Activated CD4-positive, alpha-beta memory T cell treated with anti-CD3 and anti-CD28 coated beads for 36 hours (primary cell): Measurements from ENCODE around the gene OXCT2. TPM values are rescaled to one million over a fixed set of nuclear protein-coding genes. Genes with fewer than 3 reads are reported as not detected.

ENCODE experiments used
- CTCF ChIA-PET: fragments of 350-600 bp; sonication (Branson Sonifier 250); formaldehyde crosslinking; loops from one replicate; lab custom pipeline; 2021; ENCODE audit warnings: antibody characterized with exemption, inconsistent platforms; lab: Charles Lee
- POLR2A ChIA-PET: fragments of 350-600 bp; sonication (Branson Sonifier 250); formaldehyde crosslinking; loops from one replicate; lab custom pipeline; 2021; ENCODE audit warnings: antibody characterized with exemption; lab: Charles Lee
- DNase-seq: peaks from one replicate; pipeline ENCODE4 v3.0.0-alpha.2; 2020
- H3K27ac Mint-ChIP-seq: one replicate; pipeline ENCODE4 v1.8.0; 2021; ENCODE audit warnings: mixed read lengths
- H3K27me3 Mint-ChIP-seq: one replicate; pipeline ENCODE4 v1.8.0; 2021; ENCODE audit warnings: mixed read lengths
- H3K36me3 Mint-ChIP-seq: one replicate; pipeline ENCODE4 v1.8.0; 2021; ENCODE audit warnings: mixed read lengths
- H3K4me1 Mint-ChIP-seq: one replicate; pipeline ENCODE4 v1.8.0; 2021; ENCODE audit warnings: low read depth, mixed read lengths
- H3K4me3 Mint-ChIP-seq: one replicate; pipeline ENCODE4 v1.8.0; 2021; ENCODE audit warnings: mild to moderate bottlenecking, mixed read lengths
- H3K9me3 Mint-ChIP-seq: one replicate; pipeline ENCODE4 v1.8.0; 2021; ENCODE audit warnings: mixed read lengths
- intact Hi-C: fragments of 100-400 bp; cut with micrococcal nuclease; formaldehyde crosslinking; loops from one replicate; pipeline ENCODE4 v1.15.1; 2023
- total RNA-seq, 2 experiments: library from RNA; stranded (reverse); gene quantifications; one replicate each; pipeline ENCODE4 v1.2.3, GENCODE V29; 2021

The OXCT2 gene
- total RNA-seq, 2 experiments from 2014 or later: 1.2 to 1.9 TPM

DNA sequence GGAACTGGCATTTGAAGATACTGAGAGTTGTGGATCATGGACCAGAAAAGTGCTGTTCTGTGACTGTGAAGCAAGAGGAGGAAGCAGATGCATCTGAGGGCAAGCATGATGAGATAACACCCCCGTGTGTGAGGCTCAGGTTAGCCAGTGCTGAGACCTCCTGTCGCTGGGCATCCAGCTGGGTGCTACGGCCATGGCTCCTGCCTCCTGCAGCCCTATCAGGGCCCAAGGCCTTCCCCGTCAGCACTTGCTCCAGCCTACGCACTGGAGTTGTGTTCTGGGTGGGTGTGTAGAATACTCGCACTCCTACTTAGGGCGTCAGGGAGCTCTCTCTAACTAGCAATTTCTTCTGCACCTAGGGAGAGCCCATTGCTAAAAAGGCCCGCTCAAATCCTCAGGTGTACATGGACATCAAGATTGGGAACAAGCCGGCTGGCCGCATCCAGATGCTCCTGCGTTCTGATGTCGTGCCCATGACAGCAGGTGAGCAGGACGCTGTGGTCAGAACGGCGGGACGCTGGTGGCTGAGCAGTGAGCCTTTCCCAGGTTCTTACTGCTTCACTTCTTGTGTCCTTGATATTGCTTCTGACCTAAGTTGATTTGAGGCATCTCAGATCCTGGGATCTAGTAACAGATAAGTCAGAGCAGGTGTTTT lies 26.0 kb downstream of the OXCT2 start:
- Mint-ChIP-seq H3K36me3 (peaks cover 62% of the 10 kb centered on the region), H3K9me3 (no peaks in the 10 kb centered on the region), H3K4me3 (no peak overlapping the region), H3K27ac (no peak overlapping the region), H3K27me3 (no peaks in the 10 kb centered on the region), H3K4me1 (peaks cover 12% of the 10 kb centered on the region)
- intact Hi-C loops: no loop called here
- CTCF ChIA-PET: interaction anchor here (1.6 kb wide), 1 partner anchor 646 kb away, joined by 4 read pairs; no protein-coding TSS in a partner anchor
- POLR2A ChIA-PET: no interaction called here
- no peak for DNase-seq

DNA sequence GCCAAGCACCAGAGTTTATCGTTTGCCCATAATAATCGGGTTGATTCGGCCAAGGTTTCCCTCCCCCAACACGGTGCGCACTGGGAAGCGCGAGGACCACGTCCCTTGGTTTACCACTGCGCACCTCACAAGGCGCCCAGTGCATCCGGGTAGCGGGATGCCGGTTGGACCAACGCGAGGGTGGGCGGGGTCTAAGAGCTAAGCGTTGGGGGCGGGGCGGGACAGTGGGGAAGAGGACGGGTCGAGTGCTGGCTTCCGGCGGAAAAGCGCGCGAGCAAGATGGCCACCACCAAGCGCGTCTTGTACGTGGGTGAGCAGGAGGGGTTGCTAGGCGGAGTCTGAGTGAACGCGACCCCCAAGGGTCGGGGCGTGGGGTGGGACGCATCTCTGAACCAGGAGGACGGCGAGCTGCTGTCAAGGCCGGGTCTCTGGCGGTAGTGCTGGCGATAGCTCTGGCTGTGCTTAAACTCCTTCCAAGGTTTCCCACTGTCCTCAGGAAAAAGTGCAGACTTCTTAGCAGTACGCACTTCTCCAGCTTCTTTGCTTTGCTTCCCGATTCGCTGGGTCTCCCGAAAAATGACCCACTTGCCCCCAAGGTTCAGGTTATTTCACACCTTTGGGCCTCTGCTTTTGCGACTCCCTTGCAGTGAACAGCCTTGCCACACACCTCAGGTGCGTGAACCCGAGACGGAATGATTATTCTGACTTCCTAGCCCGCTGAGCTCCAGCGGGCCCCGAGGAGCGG lies 32.4 kb downstream of the OXCT2 start, which contains the start of gene PPIE:
Gene PPIE, plus strand, starts transcription at position 261 of the 745 bp plus-strand sequence. Its CDS starts 19 bp downstream, at position 280.
- DNase-seq: peak; percentile 98
- Mint-ChIP-seq H3K27ac (peak within 1 kb of the TSS; percentile 88), H3K36me3 (peaks cover 28% of the 10 kb centered on the region), H3K9me3 (no peaks in the 10 kb centered on the region), H3K4me3 (peak within 1 kb of the TSS; percentile 97), H3K4me1 (peaks cover 34% of the 10 kb centered on the region), H3K27me3 (peaks cover 10% of the 10 kb centered on the region)
- intact Hi-C loops: loop anchor here (2.0 kb wide), 2 partner anchors 48 to 60 kb away; partner anchors contain the start of gene HPCAL4
- ChIA-PET POLR2A (interaction anchor here (1.0 to 1.1 kb wide), 2 partner anchors 61 to 166 kb away, joined by 3 to 4 read pairs; no protein-coding TSS in a partner anchor), CTCF (interaction anchor here (1.0 to 2.2 kb wide), 4 partner anchors 61 to 133 kb away, joined by 5 to 21 read pairs (median 6); no protein-coding TSS in a partner anchor)

DNA sequence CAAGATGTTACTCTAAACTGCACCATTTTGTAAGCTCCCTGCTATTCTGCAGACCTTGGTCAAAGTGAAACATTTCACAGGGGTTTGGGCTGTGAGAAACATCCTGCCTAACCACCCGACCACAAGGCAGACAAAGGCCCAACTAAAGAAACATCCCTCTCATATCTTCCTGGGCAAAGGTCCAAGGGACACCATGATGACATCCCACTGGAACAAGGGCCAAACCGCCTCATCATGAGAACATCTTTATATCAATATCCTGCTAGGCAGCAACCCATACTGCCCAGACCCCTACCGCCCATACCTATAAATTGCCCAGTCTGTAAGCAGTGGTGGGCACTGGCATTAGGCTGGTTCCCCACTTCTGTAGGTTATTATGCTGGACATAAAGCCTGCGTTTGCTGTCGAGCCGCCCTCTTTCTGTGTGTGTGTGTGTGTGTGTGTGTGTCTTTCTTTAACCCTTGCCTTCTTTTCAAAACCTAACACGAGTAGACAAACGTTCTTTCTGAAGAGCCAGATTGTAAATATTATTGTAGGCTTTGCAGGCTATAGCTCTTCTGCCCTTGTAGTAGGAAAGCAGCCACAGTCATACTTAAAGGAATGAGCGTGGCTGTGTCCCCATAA lies 33.5 kb downstream of the OXCT2 start:
- H3K27me3 Mint-ChIP-seq: peaks cover 17% of the 10 kb centered on the region
- H3K36me3 Mint-ChIP-seq: peaks cover 23% of the 10 kb centered on the region
- no peak for DNase-seq
- no peak overlapping the region for H3K27ac Mint-ChIP-seq
- peaks cover 34% of the 10 kb centered on the region for H3K4me1 Mint-ChIP-seq
- intact Hi-C loops: loop anchor here (2.0 kb wide), 2 partner anchors 47 to 61 kb away; partner anchors contain the start of gene HPCAL4
- ChIA-PET CTCF (interaction anchor here (2.1 to 2.3 kb wide), 3 partner anchors 62 to 131 kb away, joined by 6 to 21 read pairs (median 7); no protein-coding TSS in a partner anchor), POLR2A (no interaction called here)
- H3K9me3 Mint-ChIP-seq: no peaks in the 10 kb centered on the region
- H3K4me3 Mint-ChIP-seq: no peak overlapping the region

DNA sequence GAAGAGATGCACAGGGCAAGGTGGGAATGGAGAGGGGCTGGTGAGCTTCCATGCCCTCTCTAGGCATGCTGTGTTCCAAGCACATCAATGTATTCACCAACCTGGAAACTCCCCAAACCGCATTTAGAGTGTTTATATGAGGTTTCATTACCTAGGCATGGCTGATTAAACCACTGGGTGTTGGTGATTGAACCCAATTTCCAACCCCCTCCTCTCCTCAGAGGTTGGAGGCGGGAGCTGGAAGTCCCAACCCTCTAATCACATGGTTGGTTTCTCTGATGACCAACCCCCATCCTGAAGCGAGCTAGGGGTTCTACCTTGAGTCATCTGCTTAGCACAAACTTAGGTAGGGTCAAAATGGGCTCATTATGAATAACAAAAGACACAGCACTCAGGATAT lies 35.4 kb downstream of the OXCT2 start:
- ChIA-PET CTCF (interaction anchor here (1.1 to 2.3 kb wide), 4 partner anchors 16 to 129 kb away, joined by 3 to 7 read pairs (median 4); partner anchors contain the start of gene NT5C1A), POLR2A (interaction anchor here (1.3 kb wide), 1 partner anchor 9 kb away, joined by 4 read pairs; no protein-coding TSS in a partner anchor)
- DNase-seq: peak; percentile 27
- Mint-ChIP-seq H3K27me3 (peaks cover 19% of the 10 kb centered on the region), H3K4me1 (peaks cover 25% of the 10 kb centered on the region), H3K36me3 (peaks cover 8% of the 10 kb centered on the region), H3K9me3 (no peaks in the 10 kb centered on the region), H3K27ac (no peak overlapping the region), H3K4me3 (no peak overlapping the region)
- intact Hi-C loops: no loop called here

DNA sequence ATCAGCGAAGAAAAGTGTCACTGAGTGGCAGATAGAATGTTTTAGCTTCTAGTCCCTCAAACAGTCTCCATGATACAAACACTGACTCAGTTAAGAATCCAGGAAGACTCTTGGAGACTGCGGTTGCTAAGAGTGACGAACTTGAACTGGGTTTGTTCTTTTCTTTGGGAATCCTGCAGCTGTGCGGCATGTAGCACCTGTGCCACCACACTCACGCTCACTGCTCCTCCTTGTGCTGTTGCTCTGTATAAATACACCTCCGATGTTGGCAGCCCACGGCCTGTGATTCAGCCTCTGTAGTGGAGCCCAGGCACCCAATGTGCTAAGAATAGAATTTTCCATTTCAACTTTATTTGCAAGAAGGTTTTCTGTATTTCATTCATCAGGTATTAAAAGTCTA lies 38.0 kb downstream of the OXCT2 start:
- peaks cover 10% of the 10 kb centered on the region for H3K4me1 Mint-ChIP-seq
- ChIA-PET CTCF (interaction anchor here (1.3 to 2.4 kb wide), 2 partner anchors 13 to 79 kb away, joined by 4 to 8 read pairs; no protein-coding TSS in a partner anchor), POLR2A (no interaction called here)
- peaks cover 41% of the 10 kb centered on the region for H3K27me3 Mint-ChIP-seq
- H3K4me3 Mint-ChIP-seq: no peak overlapping the region
- H3K36me3 Mint-ChIP-seq: no peaks in the 10 kb centered on the region
- no peaks in the 10 kb centered on the region for H3K9me3 Mint-ChIP-seq
- no peak for DNase-seq
- intact Hi-C loops: no loop called here
- H3K27ac Mint-ChIP-seq: no peak overlapping the region

DNA sequence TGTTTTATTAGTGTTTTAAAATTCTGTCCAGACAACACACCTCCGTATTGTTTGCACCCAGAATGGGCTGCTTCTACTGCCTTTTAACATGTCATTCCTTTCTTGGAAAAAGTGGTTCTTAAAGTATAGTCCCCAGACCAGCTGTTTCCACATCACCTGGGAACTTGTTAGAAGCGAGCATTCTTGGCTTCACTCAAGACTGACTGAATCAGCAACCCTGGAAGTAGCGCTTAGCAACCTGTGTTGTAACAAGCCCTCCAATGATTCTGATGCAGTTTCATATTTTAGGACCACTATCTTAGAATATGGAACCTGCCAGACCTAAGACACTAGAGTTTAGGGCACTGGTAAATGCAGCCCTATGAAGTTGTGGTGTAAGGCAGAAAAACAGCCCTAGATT lies 38.4 kb downstream of the OXCT2 start:
- peaks cover 46% of the 10 kb centered on the region for H3K27me3 Mint-ChIP-seq

DNA sequence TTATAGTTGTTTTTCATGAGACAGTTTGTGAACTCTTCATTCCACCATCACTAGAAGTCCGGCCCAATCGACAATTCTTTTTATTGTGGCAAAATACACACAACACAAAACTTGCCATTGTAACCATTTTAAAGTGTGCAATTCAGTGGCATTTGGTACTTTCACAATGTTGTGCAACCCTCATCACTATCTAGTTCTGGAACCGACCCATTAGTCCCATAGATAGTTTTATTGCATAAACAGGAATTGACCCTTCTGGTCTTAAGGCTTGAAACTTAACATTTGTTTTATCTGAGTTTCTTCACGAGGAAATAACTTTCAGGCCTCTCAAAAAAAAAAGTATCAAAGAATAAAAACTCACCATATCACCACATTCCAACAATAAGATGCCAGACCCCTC lies 41.3 kb downstream of the OXCT2 start:
- intact Hi-C loops: no loop called here
- Mint-ChIP-seq H3K9me3 (no peaks in the 10 kb centered on the region), H3K36me3 (no peaks in the 10 kb centered on the region), H3K27ac (no peak overlapping the region), H3K4me1 (peaks cover 18% of the 10 kb centered on the region), H3K27me3 (peaks cover 51% of the 10 kb centered on the region), H3K4me3 (no peak overlapping the region)
- ChIA-PET POLR2A (no interaction called here), CTCF (interaction anchor here (0.6 to 1.4 kb wide), 3 partner anchors 10 to 123 kb away, joined by 3 read pairs; no protein-coding TSS in a partner anchor)
- DNase-seq: no peak

More for the DNA sequence above, 38.4 kb downstream of the OXCT2 start:
- no peak overlapping the region for H3K4me3 Mint-ChIP-seq
- H3K4me1 Mint-ChIP-seq: peaks cover 12% of the 10 kb centered on the region
- ChIA-PET CTCF (no interaction called here), POLR2A (no interaction called here)
- H3K27ac Mint-ChIP-seq: no peak overlapping the region
- intact Hi-C loops: no loop called here
- H3K36me3 Mint-ChIP-seq: no peaks in the 10 kb centered on the region
- H3K9me3 Mint-ChIP-seq: no peaks in the 10 kb centered on the region
- DNase-seq: no peak

DNA sequence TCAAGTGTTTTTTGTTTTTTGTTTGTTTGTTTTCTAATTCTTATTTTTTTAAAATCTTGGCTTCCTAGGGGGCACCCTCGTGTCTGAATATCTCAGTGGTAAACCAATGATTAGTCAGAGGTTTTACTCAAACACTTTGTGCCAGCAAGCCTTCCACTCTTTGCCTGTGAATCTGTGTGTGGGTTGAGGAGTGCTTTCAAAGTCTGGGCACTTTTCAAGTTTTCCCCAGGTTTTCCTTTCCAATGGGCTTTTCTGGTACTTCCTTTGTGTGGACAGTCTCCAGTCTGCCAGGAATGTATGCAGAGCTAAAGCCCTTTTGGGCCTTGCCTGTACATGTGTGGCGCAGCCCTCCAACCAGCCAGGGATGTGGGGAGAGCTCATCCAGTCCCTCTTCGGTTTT lies 42.1 kb downstream of the OXCT2 start:
- Mint-ChIP-seq H3K4me1 (peaks cover 18% of the 10 kb centered on the region), H3K9me3 (no peaks in the 10 kb centered on the region), H3K4me3 (no peak overlapping the region), H3K27me3 (peaks cover 56% of the 10 kb centered on the region), H3K36me3 (no peaks in the 10 kb centered on the region), H3K27ac (no peak overlapping the region)
- DNase-seq: no peak
- CTCF ChIA-PET: interaction anchor here (1.1 to 1.4 kb wide), 2 partner anchors 70 to 123 kb away, joined by 3 read pairs; no protein-coding TSS in a partner anchor
- POLR2A ChIA-PET: no interaction called here
- intact Hi-C loops: no loop called here

DNA sequence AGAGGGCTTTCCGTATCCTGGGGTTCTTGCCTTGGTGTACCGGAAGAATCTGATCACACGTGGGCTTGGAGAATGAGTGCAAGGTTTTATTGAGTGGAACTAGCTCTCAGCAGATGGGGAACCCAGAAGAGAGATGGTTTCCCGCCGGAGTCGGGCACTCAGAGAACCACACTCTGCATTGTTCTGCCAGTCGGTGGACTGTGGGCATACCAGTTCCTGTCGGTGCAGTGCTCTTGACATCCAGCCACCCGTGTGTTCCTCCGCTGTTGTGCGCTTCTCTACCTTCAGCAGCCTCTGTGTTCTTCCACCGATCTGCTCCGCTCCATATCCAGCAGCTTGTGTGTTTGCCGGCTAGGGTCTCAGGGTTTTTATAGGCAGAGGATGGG lies 43.2 kb downstream of the OXCT2 start:
- no peaks in the 10 kb centered on the region for H3K9me3 Mint-ChIP-seq
- no peak overlapping the region for H3K27ac Mint-ChIP-seq
- peaks cover 52% of the 10 kb centered on the region for H3K27me3 Mint-ChIP-seq
- no peaks in the 10 kb centered on the region for H3K36me3 Mint-ChIP-seq
- H3K4me3 Mint-ChIP-seq: no peak overlapping the region
- no peak for DNase-seq
- H3K4me1 Mint-ChIP-seq: peaks cover 18% of the 10 kb centered on the region
- ChIA-PET CTCF (interaction anchor here (0.6 kb wide), 1 partner anchor 69 kb away, joined by 4 read pairs; no protein-coding TSS in a partner anchor), POLR2A (interaction anchor here (0.8 to 1.6 kb wide), 2 partner anchors 9 to 22 kb away, joined by 3 to 4 read pairs; no protein-coding TSS in a partner anchor)
- intact Hi-C loops: no loop called here

DNA sequence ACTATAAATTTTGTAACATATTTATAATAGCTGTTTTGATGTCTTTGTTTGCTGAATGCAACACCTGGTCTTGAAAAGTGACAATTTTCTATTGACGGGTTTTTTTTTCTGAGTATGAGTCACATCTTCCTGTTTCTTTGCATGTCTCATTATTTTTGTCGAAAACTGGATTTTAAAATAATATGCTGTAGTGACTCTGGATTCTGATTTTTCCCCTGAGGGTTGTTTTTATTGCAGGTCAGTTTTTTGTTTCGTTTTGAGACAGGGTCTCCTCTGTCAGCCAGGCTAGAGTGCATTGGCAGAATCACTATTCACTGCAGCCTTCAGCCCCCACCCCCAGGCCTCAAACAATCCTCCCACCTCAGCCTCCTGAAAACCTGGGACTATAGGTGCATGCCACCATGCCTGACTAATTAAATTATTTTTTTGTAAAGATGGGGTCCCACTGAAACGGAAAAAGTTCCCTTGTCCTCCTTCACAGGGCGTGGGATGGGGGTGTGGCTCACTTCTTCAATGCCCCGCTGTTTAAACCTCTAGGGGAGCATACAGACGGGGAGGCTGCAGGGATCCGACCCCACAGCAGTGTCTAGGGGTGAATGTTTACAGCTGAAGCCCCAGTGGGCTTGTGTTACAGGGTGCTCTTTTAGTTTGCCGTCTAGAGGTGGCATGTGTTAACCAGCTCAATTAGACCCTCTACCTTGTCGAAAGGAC lies 43.8 kb downstream of the OXCT2 start:
- CTCF ChIA-PET: interaction anchor here (0.6 to 2.2 kb wide), 2 partner anchors 69 to 121 kb away, joined by 4 to 9 read pairs; no protein-coding TSS in a partner anchor
- no peaks in the 10 kb centered on the region for H3K9me3 Mint-ChIP-seq
- H3K27me3 Mint-ChIP-seq: peaks cover 48% of the 10 kb centered on the region
- no peak for DNase-seq
- intact Hi-C loops: no loop called here
- peaks cover 18% of the 10 kb centered on the region for H3K4me1 Mint-ChIP-seq
- no peak overlapping the region for H3K4me3 Mint-ChIP-seq
- H3K36me3 Mint-ChIP-seq: no peaks in the 10 kb centered on the region
- POLR2A ChIA-PET: interaction anchor here (0.8 to 1.6 kb wide), 2 partner anchors 9 to 21 kb away, joined by 3 to 4 read pairs; no protein-coding TSS in a partner anchor
- H3K27ac Mint-ChIP-seq: no peak overlapping the region

DNA sequence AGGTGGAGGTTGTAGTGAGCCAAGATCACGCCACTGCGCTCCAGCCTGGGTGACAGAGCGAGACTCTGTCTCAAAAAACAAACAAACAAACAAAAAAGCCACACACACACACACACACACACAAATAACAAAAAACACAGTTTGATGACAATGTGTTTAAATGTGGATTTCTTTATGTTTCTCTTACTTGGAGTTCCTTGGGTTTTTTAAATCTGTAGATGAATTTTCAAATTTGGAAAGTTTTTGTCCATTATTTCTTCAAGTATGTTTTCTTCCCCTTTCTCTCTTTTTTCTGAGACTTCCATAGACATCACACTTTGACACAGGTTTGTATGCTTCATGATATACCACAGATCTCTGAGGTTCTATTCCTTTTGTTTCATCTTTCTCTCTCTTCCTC lies 44.5 kb downstream of the OXCT2 start:
- H3K4me1 Mint-ChIP-seq: peaks cover 18% of the 10 kb centered on the region
- DNase-seq: no peak
- no peak overlapping the region for H3K27ac Mint-ChIP-seq
- H3K36me3 Mint-ChIP-seq: no peaks in the 10 kb centered on the region
- no peak overlapping the region for H3K4me3 Mint-ChIP-seq
- POLR2A ChIA-PET: interaction anchor here (1.6 kb wide), 1 partner anchor 10 kb away, joined by 4 read pairs; no protein-coding TSS in a partner anchor
- CTCF ChIA-PET: interaction anchor here (1.0 to 2.2 kb wide), 2 partner anchors 69 to 121 kb away, joined by 3 to 9 read pairs; no protein-coding TSS in a partner anchor
- intact Hi-C loops: no loop called here
- H3K9me3 Mint-ChIP-seq: no peaks in the 10 kb centered on the region
- peaks cover 50% of the 10 kb centered on the region for H3K27me3 Mint-ChIP-seq
